Measurements from ENCODE around the gene SLC25A22.

The SLC25A22 gene

DNA sequence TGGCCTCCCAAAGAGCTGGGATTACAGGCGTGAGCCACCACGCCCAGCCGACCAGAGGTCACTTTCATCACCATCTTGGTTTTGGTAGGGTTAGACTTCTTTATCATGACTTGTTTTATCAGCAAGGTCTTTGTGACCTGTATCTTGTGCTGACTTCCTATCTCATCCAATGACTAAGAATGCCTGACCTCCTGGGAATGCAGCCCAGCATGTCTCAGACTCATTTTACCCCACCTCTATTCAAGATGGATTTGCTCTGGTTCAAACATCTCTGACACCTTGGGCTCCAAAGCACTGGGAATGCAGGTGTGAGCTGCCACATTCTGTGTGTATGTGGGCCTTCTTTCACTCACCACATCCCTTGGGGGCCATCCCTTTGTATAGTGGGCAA is 55.9 kb downstream of the SLC25A22 start:
- TF ChIP-seq TEAD4 (IDR thresholded peaks at IDR 0.05) (no peak), NFIC (IDR thresholded peaks at IDR 0.05) (no peak), CEBPB (IDR thresholded peaks at IDR 0.05) (no peak), EGR1 (IDR thresholded peaks at IDR 0.05) (no peak), RAD21 (IDR thresholded peaks at IDR 0.05; ENCODE audit: low read depth) (no peak), CREB1 (IDR thresholded peaks at IDR 0.05; ENCODE audit: low read depth) (no peak), TAF1 (IDR thresholded peaks at IDR 0.05; ENCODE audit: low read depth) (no peak), USF1 (IDR thresholded peaks at IDR 0.05) (no peak), FOXM1 (IDR thresholded peaks at IDR 0.05; ENCODE audit: borderline replicate concordance, low read depth) (no peak), EP300 (IDR thresholded peaks at IDR 0.05; ENCODE audit: borderline replicate concordance) (no peak), ZBTB7A (IDR thresholded peaks at IDR 0.05; ENCODE audit: low read depth) (no peak), YY1 (IDR thresholded peaks at IDR 0.05; ENCODE audit: low read depth) (no peak), TCF12 (IDR thresholded peaks at IDR 0.05; ENCODE audit: low read depth) (no peak)
- TF ChIP-seq, protein P1, sequence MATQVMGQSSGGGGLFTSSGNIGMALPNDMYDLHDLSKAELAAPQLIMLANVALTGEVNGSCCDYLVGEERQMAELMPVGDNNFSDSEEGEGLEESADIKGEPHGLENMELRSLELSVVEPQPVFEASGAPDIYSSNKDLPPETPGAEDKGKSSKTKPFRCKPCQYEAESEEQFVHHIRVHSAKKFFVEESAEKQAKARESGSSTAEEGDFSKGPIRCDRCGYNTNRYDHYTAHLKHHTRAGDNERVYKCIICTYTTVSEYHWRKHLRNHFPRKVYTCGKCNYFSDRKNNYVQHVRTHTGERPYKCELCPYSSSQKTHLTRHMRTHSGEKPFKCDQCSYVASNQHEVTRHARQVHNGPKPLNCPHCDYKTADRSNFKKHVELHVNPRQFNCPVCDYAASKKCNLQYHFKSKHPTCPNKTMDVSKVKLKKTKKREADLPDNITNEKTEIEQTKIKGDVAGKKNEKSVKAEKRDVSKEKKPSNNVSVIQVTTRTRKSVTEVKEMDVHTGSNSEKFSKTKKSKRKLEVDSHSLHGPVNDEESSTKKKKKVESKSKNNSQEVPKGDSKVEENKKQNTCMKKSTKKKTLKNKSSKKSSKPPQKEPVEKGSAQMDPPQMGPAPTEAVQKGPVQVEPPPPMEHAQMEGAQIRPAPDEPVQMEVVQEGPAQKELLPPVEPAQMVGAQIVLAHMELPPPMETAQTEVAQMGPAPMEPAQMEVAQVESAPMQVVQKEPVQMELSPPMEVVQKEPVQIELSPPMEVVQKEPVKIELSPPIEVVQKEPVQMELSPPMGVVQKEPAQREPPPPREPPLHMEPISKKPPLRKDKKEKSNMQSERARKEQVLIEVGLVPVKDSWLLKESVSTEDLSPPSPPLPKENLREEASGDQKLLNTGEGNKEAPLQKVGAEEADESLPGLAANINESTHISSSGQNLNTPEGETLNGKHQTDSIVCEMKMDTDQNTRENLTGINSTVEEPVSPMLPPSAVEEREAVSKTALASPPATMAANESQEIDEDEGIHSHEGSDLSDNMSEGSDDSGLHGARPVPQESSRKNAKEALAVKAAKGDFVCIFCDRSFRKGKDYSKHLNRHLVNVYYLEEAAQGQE (IDR thresholded peaks at IDR 0.05; ENCODE audit: low read depth): no peak
- TF ChIP-seq, protein P2, sequence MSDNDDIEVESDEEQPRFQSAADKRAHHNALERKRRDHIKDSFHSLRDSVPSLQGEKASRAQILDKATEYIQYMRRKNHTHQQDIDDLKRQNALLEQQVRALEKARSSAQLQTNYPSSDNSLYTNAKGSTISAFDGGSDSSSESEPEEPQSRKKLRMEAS (IDR thresholded peaks at IDR 0.05): no peak
